Measurements from ENCODE around the gene FER.

- TF ChIP-seq POLR2AphosphoS5 (IDR thresholded peaks at IDR 0.05), result no peak
- no peak for TF ChIP-seq POLR2A (IDR thresholded peaks at IDR 0.05)
- no peak for TF ChIP-seq CTCF (IDR thresholded peaks at IDR 0.05 in 8 of 11, conservative IDR thresholded peaks at IDR 0.05 in 3 of 11)
These were observed 333.2 kb downstream of the FER start for GRCh38 chr5:109080896-109081295.
